ENCODE measurements around the gene SH3BP5L. TPM values are rescaled to one million over a fixed set of nuclear protein-coding genes. Genes with fewer than 3 reads are reported as not detected.

The SH3BP5L gene
- total RNA-seq, 1 experiment from 2014 or later: 29.2 TPM

DNA sequence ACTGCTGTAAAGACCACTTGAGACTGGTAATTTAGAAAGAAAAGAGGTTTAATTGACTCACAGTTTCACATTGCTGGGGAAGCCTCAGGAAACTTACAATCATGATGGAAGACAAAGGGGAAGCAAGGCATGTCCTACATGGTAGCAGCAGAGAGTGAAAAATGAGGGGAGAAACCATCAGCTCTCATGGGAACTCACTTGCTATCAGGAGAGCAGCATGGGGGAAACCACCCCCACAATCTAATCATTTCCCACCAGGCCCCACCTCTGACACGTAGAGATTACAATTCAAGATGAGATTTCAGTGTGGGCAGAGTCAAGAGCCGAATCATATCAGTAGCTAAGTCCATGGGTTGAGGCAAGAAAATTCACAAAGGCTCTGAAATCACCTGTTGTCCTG lies 46.4 kb downstream of the SH3BP5L start:
- no peak for DNase-seq (ENCODE audit: low read depth)

DNA sequence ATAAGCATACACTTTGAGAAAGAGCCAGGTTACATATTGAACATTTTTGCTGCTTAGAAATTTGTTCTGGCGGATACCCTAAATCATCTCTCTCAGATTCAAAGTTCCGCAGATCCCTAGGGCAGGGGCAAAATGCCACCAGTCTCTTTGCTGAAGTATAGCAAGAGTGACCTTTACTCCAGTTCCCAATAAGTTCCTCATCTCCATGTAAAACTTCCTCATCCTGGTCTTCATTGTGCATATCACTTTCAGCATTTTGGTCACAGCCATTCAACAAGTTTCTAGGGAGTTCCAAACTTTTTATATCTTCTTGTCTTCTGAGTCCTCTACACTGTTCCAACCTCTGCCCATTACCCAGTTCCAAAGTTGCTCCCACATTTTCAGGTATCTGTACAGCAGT lies 46.8 kb downstream of the SH3BP5L start:
- no peak for DNase-seq (ENCODE audit: low read depth)

DNA sequence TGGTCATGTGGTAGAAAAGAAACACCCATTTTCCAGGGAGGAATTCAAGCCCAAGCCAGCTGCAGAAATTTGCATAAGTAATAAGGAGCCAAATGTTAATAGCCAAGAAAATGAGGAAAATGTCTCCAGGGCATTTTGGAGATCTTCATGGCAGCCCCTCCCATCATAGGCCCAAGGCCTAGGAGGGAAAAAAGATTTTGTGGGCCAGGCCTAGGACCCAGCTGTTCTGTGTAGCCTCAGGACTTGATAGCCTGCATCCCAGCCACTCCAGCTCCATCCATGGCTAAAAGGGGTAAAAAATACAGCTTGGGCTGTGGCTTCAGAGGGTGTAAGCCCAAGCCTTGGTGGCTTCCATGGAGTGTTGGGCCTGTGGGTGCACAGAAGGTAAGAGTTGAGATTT lies 48.7 kb downstream of the SH3BP5L start:
- no peak for DNase-seq (ENCODE audit: low read depth)

DNA sequence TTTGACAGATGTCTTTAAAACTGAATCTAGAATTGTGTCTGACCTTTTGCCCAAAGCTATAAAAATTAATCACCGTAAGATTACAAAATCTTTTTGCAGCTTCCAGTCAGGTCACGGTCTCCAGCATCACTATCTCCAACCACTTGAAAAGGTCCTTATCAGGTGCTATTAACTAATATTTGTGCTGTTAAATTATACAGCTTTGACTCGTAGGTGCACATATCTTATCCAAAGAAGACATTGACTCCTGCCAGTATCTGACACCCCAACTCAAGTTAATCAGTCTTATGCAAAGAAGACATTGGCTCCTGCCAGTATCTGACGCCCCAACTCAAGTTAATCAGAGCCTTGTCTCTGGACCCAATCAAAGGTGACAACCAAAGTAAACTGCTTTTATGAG lies 50.3 kb downstream of the SH3BP5L start:
- DNase-seq (ENCODE audit: low read depth): no peak

Small RNA genes lying within 50 kb of the gene (small RNA-seq; reads per million reads assigned to genes)
- not detected for gene MIR3124

Other genes with a start within 250 kb of the SH3BP5L start
- not detected in 2 replicates for gene OR2T10, start 228.2 kb downstream of the SH3BP5L start, total RNA-seq (2014; rRNA removed; shearing (Covaris generic))
- gene OR2T11, start 190.8 kb downstream of the SH3BP5L start, total RNA-seq (2014; rRNA removed; shearing (Covaris generic)): not detected in 2 replicates
- gene OR2T35, start 180.6 kb downstream of the SH3BP5L start, total RNA-seq (2014; rRNA removed; shearing (Covaris generic)): not detected in 2 replicates
- not detected in 2 replicates for gene OR2T27, start 170.4 kb downstream of the SH3BP5L start, total RNA-seq (2014; rRNA removed; shearing (Covaris generic))
- not detected in 2 replicates for gene OR14I1, start 123.1 kb downstream of the SH3BP5L start, total RNA-seq (2014; rRNA removed; shearing (Covaris generic))
- 2.0 and 3.8 TPM in 2 replicates for gene LYPD8, start 70.2 kb downstream of the SH3BP5L start, total RNA-seq (2014; rRNA removed; shearing (Covaris generic))
- gene ZNF672, start 12.3 kb upstream of the SH3BP5L start, total RNA-seq (2014; rRNA removed; shearing (Covaris generic)): 27.3 and 28.0 TPM in 2 replicates
- 23.5 and 25.8 TPM in 2 replicates for gene ZNF692, start 33.2 kb upstream of the SH3BP5L start, total RNA-seq (2014; rRNA removed; shearing (Covaris generic))
- gene PGBD2, start 80.3 kb upstream of the SH3BP5L start, total RNA-seq (2014; rRNA removed; shearing (Covaris generic)): 5.7 and 7.0 TPM in 2 replicates

All from HT1080 (cell line).